Measurements from ENCODE around the gene RNF167.

The RNF167 gene

DNA sequence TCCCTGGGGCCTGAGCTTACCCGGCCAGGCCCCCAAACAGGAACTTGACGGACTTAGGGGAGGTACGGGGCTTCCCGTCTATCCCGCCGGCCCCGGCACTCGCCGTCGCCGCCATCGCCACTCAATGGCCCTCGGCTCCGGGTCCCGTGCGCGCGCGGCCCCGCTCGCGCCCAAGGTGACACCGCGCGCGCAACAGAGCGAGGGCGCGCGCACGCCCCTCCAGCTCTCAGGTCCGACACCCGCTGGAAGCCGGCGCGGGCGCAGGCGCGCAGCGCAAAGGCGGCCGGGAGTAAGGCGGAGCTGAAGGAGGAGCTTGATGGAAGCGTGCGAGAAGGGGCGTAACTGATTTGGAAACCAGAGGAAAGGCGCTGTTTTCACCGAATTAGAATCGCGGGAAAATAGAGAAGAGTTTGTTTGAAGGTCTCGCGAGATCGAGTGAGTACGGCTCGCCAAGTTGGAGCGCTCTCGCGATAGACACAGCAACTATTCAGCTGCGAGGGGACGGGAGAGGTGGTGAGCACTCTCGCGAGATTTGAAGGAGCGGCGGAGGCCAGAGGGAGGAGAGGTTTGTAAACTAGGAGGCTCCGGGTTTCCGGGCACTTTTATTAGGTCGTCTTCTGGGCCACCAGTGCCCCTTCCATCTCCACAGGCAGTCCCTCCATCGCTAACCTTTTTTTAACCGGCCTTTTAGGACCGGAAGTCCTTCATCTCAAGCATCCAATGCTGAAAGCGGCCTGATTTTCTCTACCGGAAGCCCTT lies at the start of gene RNF167, which contains the start of gene SLC25A11:
TSS of gene RNF167 (plus strand) at position 473 of the 759 bp plus-strand sequence. CDS start 642 bp downstream, outside the sequence.
TSS of gene SLC25A11 (minus strand) at position 251 of the 759 bp plus-strand sequence. CDS start at position 115, 136 bp downstream.
- H3K27ac ChIP-seq (ENCODE audit: low read depth, low read length), result peak within 1 kb of the TSS; percentile 96
- peaks cover 57% of the 10 kb centered on the region for H3K36me3 ChIP-seq (ENCODE audit: control insufficient read depth, insufficient read depth, low read length)
- peak within 1 kb of the TSS; percentile 94 for H3K4me3 ChIP-seq (ENCODE audit: low read depth, low read length)
- peaks cover 15% of the 10 kb centered on the region for H3K4me1 ChIP-seq (ENCODE audit: control insufficient read depth, insufficient read depth, low read length)
- peak within 1 kb of the TSS; percentile 97 for H3K9ac ChIP-seq (ENCODE audit: low read length)
- no peaks in the 10 kb centered on the region for H3K9me3 ChIP-seq (ENCODE audit: control insufficient read depth, insufficient read depth, low read depth, low read length)
- H3K27me3 ChIP-seq (ENCODE audit: control insufficient read depth, insufficient read depth, low read length), result no peaks in the 10 kb centered on the region

DNA sequence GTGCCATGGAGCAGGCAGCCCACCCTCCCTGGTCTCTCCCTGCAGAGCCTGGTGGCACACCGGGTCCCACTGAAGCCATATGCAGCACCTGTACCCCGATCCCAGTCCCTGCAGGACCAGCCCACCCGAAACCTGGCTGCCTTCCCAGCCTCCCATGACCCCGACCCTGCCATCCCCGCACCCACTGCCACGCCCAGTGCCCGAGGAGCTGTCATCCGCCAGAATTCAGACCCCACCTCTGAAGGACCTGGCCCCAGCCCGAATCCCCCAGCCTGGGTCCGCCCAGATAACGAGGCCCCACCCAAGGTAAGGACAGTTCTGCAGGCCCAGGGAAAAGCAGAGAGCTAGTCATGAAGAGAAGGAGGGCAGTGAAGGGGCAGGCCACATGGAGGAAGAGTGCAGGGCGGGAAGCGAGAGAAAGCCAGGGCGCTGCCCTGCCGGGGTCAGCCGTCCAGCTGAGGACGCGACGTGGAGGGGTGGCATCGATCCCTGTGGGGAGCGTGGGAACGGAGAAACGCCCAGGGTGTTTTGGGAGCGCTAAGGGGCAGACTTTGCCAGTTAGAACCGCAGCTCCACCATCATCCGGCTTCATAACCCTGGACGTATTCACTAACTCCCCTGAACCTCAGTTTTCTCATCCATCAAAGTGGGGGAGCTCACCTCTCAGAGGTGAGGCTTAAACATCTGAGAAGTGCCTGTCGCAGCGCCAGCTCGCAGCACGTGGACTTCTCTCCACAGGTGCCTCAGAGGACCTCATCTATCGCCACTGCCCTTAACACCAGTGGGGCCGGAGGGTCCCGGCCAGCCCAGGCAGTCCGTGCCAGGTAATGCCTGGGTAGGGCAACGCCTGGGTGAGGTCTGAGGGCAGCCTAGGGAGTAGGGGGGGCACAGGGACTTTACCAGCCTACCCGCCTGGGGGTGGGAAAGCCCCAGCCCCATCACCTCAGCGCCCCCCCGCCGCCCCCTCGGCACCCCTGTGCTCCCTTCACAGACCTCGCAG lies 48.4 kb upstream of the RNF167 start:
- Histone ChIP-seq H3K27ac (ENCODE audit: low read depth, low read length) (no peak overlapping the region), H3K27me3 (ENCODE audit: control insufficient read depth, insufficient read depth, low read length) (no peaks in the 10 kb centered on the region), H3K36me3 (ENCODE audit: control insufficient read depth, insufficient read depth, low read length) (peaks cover 78% of the 10 kb centered on the region), H3K4me1 (ENCODE audit: control insufficient read depth, insufficient read depth, low read length) (no peaks in the 10 kb centered on the region), H3K9ac (ENCODE audit: low read length) (no peak overlapping the region), H3K9me3 (ENCODE audit: control insufficient read depth, insufficient read depth, low read depth, low read length) (no peaks in the 10 kb centered on the region), H3K4me3 (ENCODE audit: low read depth, low read length) (no peak overlapping the region)

DNA sequence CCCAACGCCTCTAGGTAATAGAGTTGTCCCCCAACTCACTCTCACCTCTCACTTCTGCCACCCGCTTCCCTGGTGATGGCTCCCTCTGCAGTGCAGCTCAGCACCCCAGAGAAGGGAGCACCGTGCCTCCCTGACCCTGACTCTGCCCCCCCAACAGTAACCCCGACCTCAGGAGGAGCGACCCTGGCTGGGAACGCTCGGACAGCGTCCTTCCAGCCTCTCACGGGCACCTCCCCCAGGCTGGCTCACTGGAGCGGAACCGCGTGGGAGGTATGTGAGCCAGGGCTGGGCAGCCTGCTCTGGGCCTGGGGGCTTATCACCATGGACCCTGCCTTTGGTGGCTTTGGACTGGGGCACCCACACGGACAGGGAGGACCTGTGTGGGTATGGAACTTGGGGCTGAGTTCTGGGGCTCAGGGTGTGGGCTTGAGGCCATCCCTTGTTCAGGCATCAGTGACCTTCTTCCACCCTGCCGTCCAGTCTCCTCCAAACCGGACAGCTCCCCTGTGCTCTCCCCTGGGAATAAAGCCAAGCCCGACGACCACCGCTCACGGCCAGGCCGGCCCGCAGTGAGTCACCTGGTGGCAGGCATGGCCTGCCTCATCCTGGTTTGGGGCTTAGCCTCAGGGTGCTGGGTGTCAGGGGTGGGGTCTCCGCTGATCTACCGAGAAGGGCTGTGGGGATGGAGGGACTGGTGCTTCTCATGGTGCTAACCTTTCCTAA lies 47.4 kb upstream of the RNF167 start:
- H3K9ac ChIP-seq (ENCODE audit: low read length), result no peak overlapping the region
- H3K36me3 ChIP-seq (ENCODE audit: control insufficient read depth, insufficient read depth, low read length), result peaks cover 70% of the 10 kb centered on the region
- H3K9me3 ChIP-seq (ENCODE audit: control insufficient read depth, insufficient read depth, low read depth, low read length), result no peaks in the 10 kb centered on the region
- H3K27me3 ChIP-seq (ENCODE audit: control insufficient read depth, insufficient read depth, low read length), result no peaks in the 10 kb centered on the region
- H3K4me1 ChIP-seq (ENCODE audit: control insufficient read depth, insufficient read depth, low read length), result no peaks in the 10 kb centered on the region
- H3K27ac ChIP-seq (ENCODE audit: low read depth, low read length), result no peak overlapping the region
- H3K4me3 ChIP-seq (ENCODE audit: low read depth, low read length), result no peak overlapping the region

DNA sequence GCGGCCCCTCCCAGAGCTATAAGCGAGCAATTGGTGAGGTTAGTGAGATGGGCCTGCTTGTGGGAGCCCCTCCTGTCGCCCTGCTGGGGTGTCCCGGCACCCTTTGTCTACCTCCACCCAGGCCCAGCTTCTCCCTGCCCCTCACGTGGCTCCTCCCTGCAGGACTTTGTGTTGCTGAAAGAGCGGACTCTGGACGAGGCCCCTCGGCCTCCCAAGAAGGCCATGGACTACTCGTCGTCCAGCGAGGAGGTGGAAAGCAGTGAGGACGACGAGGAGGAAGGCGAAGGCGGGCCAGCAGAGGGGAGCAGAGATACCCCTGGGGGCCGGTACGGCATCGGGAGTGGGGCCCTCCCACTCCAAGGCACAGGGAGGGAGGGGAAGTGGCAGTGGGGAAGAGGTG lies 46.8 kb upstream of the RNF167 start:
- no peak overlapping the region for H3K4me3 ChIP-seq (ENCODE audit: low read depth, low read length)
- H3K4me1 ChIP-seq (ENCODE audit: control insufficient read depth, insufficient read depth, low read length), result no peaks in the 10 kb centered on the region
- H3K9me3 ChIP-seq (ENCODE audit: control insufficient read depth, insufficient read depth, low read depth, low read length), result no peaks in the 10 kb centered on the region
- no peaks in the 10 kb centered on the region for H3K27me3 ChIP-seq (ENCODE audit: control insufficient read depth, insufficient read depth, low read length)
- H3K27ac ChIP-seq (ENCODE audit: low read depth, low read length), result no peak overlapping the region
- peaks cover 66% of the 10 kb centered on the region for H3K36me3 ChIP-seq (ENCODE audit: control insufficient read depth, insufficient read depth, low read length)
- no peak overlapping the region for H3K9ac ChIP-seq (ENCODE audit: low read length)

DNA sequence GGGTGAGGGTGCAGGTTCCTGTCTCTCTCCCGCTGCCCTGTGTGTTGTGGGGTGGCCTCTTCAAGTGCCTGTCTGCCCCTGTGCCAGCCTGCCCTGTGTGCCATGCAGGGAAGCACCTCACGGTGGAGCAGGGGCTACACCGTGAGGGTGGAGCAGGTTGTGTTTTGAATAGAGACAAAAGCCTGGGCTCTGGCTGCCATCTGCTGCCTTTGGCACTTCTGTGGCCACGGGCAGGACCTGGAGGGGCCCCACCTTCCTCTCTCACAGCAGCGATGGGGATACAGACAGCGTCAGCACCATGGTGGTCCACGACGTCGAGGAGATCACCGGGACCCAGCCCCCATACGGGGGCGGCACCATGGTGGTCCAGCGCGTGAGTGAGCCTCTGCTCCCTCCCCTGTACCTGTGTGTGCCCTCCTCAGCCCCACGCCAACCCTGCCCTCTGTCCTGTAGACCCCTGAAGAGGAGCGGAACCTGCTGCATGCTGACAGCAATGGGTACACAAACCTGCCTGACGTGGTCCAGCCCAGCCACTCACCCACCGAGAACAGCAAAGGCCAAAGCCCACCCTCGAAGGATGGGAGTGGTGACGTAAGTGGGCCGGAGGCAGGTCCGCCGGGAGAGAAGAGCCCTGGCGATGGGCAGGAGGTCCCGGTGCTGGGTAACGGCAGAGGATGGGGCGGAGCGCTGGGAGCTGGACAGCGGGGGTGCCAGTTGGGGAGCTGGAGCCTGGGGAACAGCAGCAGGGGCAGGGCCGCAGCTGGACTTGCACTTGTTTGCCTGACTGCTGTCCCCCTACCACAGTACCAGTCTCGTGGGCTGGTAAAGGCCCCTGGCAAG lies 46.1 kb upstream of the RNF167 start:
- H3K4me1 ChIP-seq (ENCODE audit: control insufficient read depth, insufficient read depth, low read length), result 0 out of 2 replicates have a peak, but pooled peaks cover 3% of the 10 kb centered on the region
- no peak overlapping the region for H3K27ac ChIP-seq (ENCODE audit: low read depth, low read length)
- peaks cover 63% of the 10 kb centered on the region for H3K36me3 ChIP-seq (ENCODE audit: control insufficient read depth, insufficient read depth, low read length)
- no peaks in the 10 kb centered on the region for H3K9me3 ChIP-seq (ENCODE audit: control insufficient read depth, insufficient read depth, low read depth, low read length)
- no peak overlapping the region for H3K4me3 ChIP-seq (ENCODE audit: low read depth, low read length)
- no peak overlapping the region for H3K9ac ChIP-seq (ENCODE audit: low read length)
- no peaks in the 10 kb centered on the region for H3K27me3 ChIP-seq (ENCODE audit: control insufficient read depth, insufficient read depth, low read length)

DNA sequence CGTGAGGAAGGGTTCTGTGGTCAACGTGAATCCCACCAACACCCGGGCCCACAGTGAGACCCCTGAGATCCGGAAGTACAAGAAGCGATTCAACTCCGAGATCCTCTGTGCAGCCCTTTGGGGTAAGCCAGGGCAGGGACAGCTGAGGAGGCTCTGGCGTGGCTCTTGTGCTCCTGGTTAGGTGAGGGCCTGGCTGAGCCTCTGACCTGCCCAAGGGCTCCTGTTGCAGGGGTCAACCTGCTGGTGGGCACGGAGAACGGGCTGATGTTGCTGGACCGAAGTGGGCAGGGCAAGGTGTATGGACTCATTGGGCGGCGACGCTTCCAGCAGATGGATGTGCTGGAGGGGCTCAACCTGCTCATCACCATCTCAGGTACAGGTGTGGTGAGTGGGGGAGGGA lies 44.9 kb upstream of the RNF167 start:
- Histone ChIP-seq H3K4me3 (ENCODE audit: low read depth, low read length) (no peak overlapping the region), H3K36me3 (ENCODE audit: control insufficient read depth, insufficient read depth, low read length) (peaks cover 62% of the 10 kb centered on the region), H3K27ac (ENCODE audit: low read depth, low read length) (no peak overlapping the region), H3K9ac (ENCODE audit: low read length) (no peak overlapping the region), H3K9me3 (ENCODE audit: control insufficient read depth, insufficient read depth, low read depth, low read length) (no peaks in the 10 kb centered on the region), H3K4me1 (ENCODE audit: control insufficient read depth, insufficient read depth, low read length) (0 out of 2 replicates have a peak, but pooled peaks cover 3% of the 10 kb centered on the region), H3K27me3 (ENCODE audit: control insufficient read depth, insufficient read depth, low read length) (peaks cover 3% of the 10 kb centered on the region; the same call in 1 of the 2 replicates)

DNA sequence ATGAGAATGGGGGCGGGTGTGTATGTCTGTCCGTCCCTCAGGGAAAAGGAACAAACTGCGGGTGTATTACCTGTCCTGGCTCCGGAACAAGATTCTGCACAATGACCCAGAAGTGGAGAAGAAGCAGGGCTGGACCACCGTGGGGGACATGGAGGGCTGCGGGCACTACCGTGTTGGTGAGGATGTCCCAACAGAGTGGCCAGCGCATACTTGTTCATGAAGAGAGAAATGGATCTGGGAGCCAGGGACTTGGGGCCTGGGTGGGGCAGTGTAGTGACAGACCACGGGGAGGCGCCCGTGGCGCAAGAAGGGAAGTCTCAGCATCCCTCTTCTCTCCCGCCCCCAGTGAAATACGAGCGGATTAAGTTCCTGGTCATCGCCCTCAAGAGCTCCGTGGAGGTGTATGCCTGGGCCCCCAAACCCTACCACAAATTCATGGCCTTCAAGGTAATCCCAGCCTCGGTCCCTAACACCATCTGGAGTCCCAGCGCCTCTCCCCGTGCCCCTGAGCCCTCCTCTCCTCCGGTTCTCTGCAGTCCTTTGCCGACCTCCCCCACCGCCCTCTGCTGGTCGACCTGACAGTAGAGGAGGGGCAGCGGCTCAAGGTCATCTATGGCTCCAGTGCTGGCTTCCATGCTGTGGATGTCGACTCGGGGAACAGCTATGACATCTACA lies 44.3 kb upstream of the RNF167 start:
- Histone ChIP-seq H3K4me1 (ENCODE audit: control insufficient read depth, insufficient read depth, low read length) (0 out of 2 replicates have a peak, but pooled peaks cover 3% of the 10 kb centered on the region), H3K27ac (ENCODE audit: low read depth, low read length) (no peak overlapping the region), H3K36me3 (ENCODE audit: control insufficient read depth, insufficient read depth, low read length) (peaks cover 55% of the 10 kb centered on the region), H3K9me3 (ENCODE audit: control insufficient read depth, insufficient read depth, low read depth, low read length) (no peaks in the 10 kb centered on the region), H3K4me3 (ENCODE audit: low read depth, low read length) (no peak overlapping the region), H3K27me3 (ENCODE audit: control insufficient read depth, insufficient read depth, low read length) (peaks cover 3% of the 10 kb centered on the region; the same call in 1 of the 2 replicates), H3K9ac (ENCODE audit: low read length) (no peak overlapping the region)

DNA sequence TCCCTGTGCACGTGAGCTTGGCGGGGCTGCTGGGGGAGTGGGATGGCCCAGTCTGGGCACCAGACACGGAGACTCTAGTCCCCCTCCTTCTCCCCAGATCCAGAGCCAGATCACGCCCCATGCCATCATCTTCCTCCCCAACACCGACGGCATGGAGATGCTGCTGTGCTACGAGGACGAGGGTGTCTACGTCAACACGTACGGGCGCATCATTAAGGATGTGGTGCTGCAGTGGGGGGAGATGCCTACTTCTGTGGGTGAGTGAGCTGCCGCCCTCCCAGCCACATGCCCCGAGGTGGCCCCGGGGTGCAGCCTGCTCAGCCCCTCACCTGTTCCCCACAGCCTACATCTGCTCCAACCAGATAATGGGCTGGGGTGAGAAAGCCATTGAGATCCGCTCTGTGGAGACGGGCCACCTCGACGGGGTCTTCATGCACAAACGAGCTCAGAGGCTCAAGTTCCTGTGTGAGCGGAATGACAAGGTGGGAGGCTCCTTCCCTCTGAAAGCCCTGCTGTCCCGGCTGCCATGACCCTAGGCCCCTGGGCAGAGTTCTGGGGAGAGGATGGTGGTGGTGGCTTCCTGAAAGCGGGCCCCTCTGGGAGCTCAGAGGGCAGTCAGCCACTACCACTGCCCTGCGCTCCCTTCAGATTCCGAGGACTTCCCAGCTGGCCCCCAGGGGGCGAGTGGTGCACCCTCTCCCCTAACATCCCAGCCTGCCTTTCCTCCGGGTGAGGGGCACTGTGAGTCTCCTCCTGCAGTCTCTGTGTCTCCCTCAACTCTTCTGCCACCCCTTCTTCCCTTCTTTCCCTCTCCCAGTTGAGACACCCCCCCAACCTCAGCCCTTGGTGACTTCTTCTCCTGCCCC lies 43.5 kb upstream of the RNF167 start:
- H3K27ac ChIP-seq (ENCODE audit: low read depth, low read length), result no peak overlapping the region
- peaks cover 3% of the 10 kb centered on the region; the same call in 1 of the 2 replicates for H3K27me3 ChIP-seq (ENCODE audit: control insufficient read depth, insufficient read depth, low read length)
- H3K9me3 ChIP-seq (ENCODE audit: control insufficient read depth, insufficient read depth, low read depth, low read length), result no peaks in the 10 kb centered on the region
- H3K4me3 ChIP-seq (ENCODE audit: low read depth, low read length), result no peak overlapping the region
- H3K4me1 ChIP-seq (ENCODE audit: control insufficient read depth, insufficient read depth, low read length), result 0 out of 2 replicates have a peak, but pooled peaks cover 8% of the 10 kb centered on the region
- no peak overlapping the region for H3K9ac ChIP-seq (ENCODE audit: low read length)
- H3K36me3 ChIP-seq (ENCODE audit: control insufficient read depth, insufficient read depth, low read length), result peaks cover 48% of the 10 kb centered on the region

DNA sequence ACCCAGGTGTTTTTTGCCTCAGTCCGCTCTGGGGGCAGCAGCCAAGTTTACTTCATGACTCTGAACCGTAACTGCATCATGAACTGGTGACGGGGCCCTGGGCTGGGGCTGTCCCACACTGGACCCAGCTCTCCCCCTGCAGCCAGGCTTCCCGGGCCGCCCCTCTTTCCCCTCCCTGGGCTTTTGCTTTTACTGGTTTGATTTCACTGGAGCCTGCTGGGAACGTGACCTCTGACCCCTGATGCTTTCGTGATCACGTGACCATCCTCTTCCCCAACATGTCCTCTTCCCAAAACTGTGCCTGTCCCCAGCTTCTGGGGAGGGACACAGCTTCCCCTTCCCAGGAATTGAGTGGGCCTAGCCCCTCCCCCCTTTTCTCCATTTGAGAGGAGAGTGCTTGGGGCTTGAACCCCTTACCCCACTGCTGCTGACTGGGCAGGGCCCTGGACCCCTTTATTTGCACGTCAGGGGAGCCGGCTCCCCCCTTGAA lies 42.8 kb upstream of the RNF167 start:
- no peaks in the 10 kb centered on the region for H3K9me3 ChIP-seq (ENCODE audit: control insufficient read depth, insufficient read depth, low read depth, low read length)
- no peak overlapping the region for H3K9ac ChIP-seq (ENCODE audit: low read length)
- H3K27ac ChIP-seq (ENCODE audit: low read depth, low read length), result no peak overlapping the region
- H3K4me1 ChIP-seq (ENCODE audit: control insufficient read depth, insufficient read depth, low read length), result peaks cover 11% of the 10 kb centered on the region; the same call in 1 of the 2 replicates
- H3K36me3 ChIP-seq (ENCODE audit: control insufficient read depth, insufficient read depth, low read length), result peaks cover 43% of the 10 kb centered on the region
- H3K27me3 ChIP-seq (ENCODE audit: control insufficient read depth, insufficient read depth, low read length), result peaks cover 3% of the 10 kb centered on the region; the same call in 1 of the 2 replicates
- H3K4me3 ChIP-seq (ENCODE audit: low read depth, low read length), result no peak overlapping the region
